H1 (cell line): ENCODE measurements around the gene RPTN. TPM values are rescaled to one million over a fixed set of nuclear protein-coding genes. Genes with fewer than 3 reads are reported as not detected.

Experiments used
- BACH1 ChIP-seq: IDR thresholded peaks from 2 replicates; pipeline ENCODE4 v1.6.1; 2012; ENCODE audit warnings: low read length, improper control_type of control experiment
- EP300 ChIP-seq, 2 experiments: IDR thresholded peaks; 1 replicate in 1 of 2; 2 replicates in 1 of 2; pipeline ENCODE4 v1.6.1; 2011 to 2012; ENCODE audit warnings: low read depth in 2 of 2, low read length in 2 of 2, mild to moderate bottlenecking in 2 of 2, borderline replicate concordance in 1 of 2, inconsistent platforms in 1 of 2, moderate library complexity in 1 of 2
- EZH2 ChIP-seq: fragments of 200-600 bp; sonication (generic); IDR thresholded peaks from 2 replicates; pipeline ENCODE4 v1.7.1; 2012; ENCODE audit warnings: low read depth, mild to moderate bottlenecking, moderate library complexity, low read length, inconsistent platforms; ENCODE audit not compliant: severe bottlenecking
- POLR2AphosphoS5 ChIP-seq: IDR thresholded peaks from 2 replicates; pipeline ENCODE4 v1.6.1; 2011; ENCODE audit warnings: low read depth, low read length
- RAD21 ChIP-seq, 2 experiments: IDR thresholded peaks in 1 of 2; conservative IDR thresholded peaks in 1 of 2; 2 replicates each; pipeline ENCODE4 v1.6.1; 2011; ENCODE audit warnings: low read depth in 2 of 2, low read length in 2 of 2, improper control_type of control experiment in 1 of 2, inconsistent platforms in 1 of 2, mild to moderate bottlenecking in 1 of 2, moderate library complexity in 1 of 2
- RBBP5 ChIP-seq: IDR thresholded peaks from 2 replicates; pipeline ENCODE4 v1.7.1; 2012; ENCODE audit warnings: low read depth, mild to moderate bottlenecking, inconsistent platforms, low read length, moderate library complexity, borderline replicate concordance
- SIX5 ChIP-seq: IDR thresholded peaks from 2 replicates; pipeline ENCODE4 v1.6.1; 2011; ENCODE audit warnings: mild to moderate bottlenecking, low read depth, low read length
- YY1 ChIP-seq: IDR thresholded peaks from 2 replicates; pipeline ENCODE4 v1.6.1; 2011; ENCODE audit warnings: low read depth, mild to moderate bottlenecking, low read length
- polyA plus RNA-seq, 7 experiments: library from polyadenylated mRNA; depleted of rRNA in 3 of 7; stranded (reverse) in 5 of 7; unstranded in 2 of 7; fragments of >200 nt in 5 of 7; fragments of 200-250 nt in 2 of 7; gene quantifications; 1 replicate in 5 of 7; 2 replicates in 1 of 7; 4 replicates in 1 of 7; pipeline versions ENCODE4 v1.2.1 to v1.2.3, GENCODE V29; 2011 to 2013; ENCODE audit warnings: missing spikeins in 2 of 7, mixed read lengths in 2 of 7
- total RNA-seq: library from RNA; stranded (reverse); fragmentation: NEBNext Ultra II Directional; extraction: Animal tissue kit (Norgen Biotek cat#: 25700); gene quantifications from 2 replicates; pipeline ENCODE4 v1.2.1, GENCODE V29; 2021

RPTN gene
- total and polyA plus RNA-seq, 2 of the 8 experiments (the other 6 are each of a cell fraction or from before 2014, with no cell fraction given): not detected

DNA sequence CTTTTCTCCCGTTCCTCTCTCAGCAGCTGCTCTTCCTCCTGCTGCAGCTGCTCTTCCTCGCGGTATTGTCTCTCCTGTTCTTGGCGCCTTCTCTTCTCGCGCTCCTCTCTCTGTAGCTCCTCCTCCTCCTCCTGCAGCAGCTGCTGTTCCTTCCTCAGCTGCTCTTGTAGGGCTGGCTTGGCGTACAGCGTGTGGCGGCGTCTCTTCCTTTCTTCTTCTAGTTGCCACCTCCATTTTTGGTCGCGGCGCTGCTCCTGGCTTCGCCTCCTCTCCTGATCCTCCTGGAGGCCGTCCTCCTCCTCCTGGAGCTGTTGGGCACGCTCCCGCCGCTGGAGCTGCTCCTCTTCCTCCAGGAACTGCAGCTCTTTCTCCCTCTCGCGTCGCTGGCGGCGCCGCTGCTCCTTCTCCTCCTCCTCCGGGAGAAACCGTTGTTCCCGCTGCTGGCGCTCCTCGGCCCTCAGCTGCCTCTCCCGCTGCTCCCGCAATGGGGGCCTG is 48.6 kb downstream of the RPTN start (continued):
- TF ChIP-seq POLR2AphosphoS5 (no peak), EP300 (IDR thresholded peaks at IDR 0.05; ENCODE audit: borderline replicate concordance in 1 of 2, low read depth in 2 of 2, low read length in 2 of 2) (no peak), RAD21 (IDR thresholded peaks at IDR 0.05 in 1 of 2, conservative IDR thresholded peaks at IDR 0.05 in 1 of 2; ENCODE audit: low read depth in 2 of 2, low read length in 2 of 2) (no peak), EZH2 (no peak), SIX5 (no peak), RBBP5 (no peak), YY1 (no peak), BACH1 (no peak)
